ENCODE results near the gene CYLD. TPM values are rescaled to one million over a fixed set of nuclear protein-coding genes. Genes with fewer than 3 reads are reported as not detected.

CYLD gene
- total RNA-seq, 1 experiment from 2014 or later, result 21.1 TPM

DNA sequence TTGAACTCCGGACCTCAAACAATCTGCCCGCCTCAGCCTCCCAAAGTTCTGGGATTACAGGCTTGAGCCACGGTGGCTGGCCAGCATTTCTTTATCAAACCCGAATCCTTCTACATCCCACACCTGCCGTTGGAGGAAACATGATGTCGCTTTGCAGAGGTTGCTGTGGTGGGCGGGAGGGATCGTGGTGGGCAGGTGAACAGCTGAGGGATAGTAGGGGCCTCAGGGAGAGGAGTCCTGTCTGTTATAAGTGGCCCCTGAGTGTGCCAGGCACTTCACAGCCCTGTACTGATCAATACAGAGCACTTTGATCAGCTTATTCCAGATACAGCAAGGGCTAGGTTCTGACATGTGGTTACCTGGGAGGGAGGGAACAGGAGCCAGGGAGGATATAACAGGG, 76.5 kb downstream of the CYLD start:
- no peak for DNase-seq (ENCODE audit: low read depth)

DNA sequence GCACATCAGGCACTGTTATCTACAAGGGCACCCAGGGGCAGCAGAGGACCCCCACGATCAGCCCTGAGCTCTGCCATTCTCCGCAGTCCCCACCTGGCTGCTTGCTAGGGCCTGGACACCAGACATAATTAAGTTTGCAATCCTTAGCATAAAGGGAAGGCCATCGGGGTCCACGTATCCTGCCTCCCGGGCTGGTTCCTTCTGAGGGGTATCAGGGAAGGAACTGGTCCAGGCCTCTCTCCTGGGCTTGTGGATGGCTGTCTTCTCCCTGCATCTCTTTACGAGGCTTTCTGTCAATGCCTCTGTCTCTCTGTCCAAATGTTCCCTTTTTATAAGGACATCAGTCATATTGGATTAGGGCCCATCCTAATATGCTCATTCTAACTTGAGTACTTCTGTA, 77.8 kb downstream of the CYLD start:
- DNase-seq (ENCODE audit: low read depth), result no peak

DNA sequence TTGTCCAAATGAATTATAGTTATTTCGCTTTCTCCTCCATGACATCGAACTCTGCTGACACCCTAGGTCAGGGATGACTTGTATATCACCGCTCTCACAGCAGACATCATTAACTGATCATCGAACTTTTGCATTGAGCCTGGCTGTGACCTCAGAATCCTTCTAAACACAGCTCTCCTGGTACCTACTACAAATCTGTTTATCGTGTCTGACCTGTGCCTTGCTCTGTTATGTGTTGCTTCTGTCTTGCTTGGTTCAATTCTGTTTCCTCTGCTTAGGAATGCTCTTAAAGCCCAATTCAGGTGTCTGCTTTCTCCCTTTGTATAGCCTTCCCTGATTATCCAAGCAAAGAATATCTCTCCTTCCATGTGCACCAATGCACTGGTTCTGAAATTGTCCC, 78.3 kb downstream of the CYLD start:
- no peak for DNase-seq (ENCODE audit: low read depth)

DNA sequence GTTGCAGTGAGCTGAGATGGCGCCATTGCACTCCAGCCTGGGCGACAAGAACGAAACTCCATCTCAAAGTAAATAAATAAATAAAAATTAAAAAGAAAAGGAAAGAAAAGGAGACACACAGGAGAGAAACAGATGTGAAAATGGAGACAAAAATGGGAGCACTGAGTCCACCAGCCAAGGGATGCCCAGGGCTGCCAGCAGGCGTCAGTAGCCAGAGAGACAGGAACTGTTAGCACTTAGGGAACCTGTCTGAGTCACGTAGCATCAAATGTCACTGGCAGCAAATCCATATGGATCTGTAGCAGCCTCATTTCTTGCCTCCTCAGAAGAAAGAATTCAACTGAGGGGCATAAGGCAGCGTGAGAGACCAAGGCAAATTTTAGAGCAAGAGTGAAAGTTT, 79.7 kb downstream of the CYLD start:
- DNase-seq (ENCODE audit: low read depth), result peak; percentile 65

DNA sequence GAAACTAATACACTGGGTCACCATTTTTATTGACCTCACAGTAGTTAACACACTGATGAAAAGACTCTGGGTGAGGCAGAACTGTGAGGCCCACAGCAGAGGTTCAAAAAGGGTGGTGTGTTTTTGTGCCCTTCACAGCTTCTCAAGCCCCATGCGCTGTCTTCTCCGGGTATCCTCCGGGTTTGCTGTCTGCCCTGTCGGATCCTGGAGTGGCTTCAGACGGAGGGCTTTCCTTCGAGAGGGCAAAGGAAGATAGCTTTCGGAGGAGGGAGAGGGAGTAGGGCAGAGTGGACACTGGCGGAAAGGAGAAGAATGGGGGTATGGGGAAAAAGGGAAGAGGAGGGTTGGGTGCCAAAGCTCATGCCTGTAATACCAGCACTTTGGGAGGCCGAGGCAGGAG, 80.8 kb downstream of the CYLD start:
- no peak for DNase-seq (ENCODE audit: low read depth)

DNA sequence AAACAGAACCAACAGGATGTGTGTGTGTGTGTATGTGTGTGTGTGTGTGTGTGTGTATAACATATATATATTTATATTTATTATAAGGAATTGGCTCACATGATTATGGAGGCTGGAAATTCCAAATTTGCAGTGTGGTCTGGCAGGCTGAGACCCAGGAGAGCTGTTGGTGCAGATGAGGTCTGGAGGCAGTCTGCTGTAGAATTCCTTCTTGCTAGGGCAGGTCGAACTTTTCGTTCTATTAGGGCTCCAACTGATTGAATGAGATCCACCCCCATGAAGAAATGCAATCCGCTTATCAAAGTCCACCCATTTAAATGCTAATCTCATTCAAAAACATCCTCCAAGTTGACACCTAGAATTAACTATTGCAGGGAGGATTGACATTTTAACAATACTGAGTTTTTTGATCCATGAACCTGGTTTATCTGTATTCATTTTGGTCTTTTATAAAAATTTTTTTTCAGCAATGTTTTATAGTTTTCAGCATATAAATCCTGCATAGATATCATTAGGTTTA, 85.0 kb downstream of the CYLD start:
- no peak for DNase-seq (ENCODE audit: low read depth)

DNA sequence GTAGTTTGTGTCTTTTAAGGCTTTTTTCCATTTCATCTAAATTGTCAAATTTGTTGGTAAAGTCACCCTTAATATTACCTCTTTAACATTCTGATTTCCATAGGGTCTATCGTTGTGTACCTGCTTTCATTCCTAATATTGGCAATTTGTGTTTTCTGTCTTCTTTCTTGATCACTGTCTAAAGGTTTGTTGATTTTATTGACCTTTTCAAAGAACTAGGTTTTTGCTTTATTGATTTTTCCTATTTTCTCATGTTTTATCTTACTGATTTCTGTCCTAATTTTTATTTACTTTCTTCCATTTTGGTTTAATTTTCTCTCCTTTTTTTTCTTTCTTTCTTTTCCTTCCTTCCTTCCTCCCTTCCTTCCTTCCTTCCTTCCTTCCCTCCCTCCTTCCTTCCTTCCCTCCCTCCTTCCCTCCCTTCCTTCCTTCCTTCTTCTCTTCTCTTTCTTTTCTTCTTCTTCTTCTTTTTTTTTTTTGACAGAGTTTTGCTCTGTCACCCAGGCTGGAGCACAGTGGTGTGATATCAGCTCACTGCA, 86.3 kb downstream of the CYLD start:
- DNase-seq (ENCODE audit: low read depth), result no peak

DNA sequence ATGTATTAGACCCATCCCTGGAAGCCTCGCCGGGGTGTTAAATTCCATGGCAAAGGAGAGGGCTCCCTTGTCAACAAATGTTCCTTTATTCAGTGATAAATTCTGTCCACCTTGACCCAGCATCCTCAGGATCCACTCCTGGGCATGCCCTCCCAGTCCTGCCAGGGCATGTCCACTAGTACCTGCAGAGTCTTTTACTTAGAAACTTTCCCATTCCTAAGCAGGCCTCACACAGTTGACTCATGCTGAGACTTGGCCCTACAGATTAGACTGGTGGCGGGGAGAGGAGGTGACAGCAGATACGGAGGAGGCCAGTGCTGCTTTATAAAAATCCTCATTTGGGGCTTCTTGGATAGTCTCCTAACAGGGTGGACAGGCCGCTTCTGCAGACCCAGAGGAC, 88.8 kb downstream of the CYLD start:
- no peak for DNase-seq (ENCODE audit: low read depth)

DNA sequence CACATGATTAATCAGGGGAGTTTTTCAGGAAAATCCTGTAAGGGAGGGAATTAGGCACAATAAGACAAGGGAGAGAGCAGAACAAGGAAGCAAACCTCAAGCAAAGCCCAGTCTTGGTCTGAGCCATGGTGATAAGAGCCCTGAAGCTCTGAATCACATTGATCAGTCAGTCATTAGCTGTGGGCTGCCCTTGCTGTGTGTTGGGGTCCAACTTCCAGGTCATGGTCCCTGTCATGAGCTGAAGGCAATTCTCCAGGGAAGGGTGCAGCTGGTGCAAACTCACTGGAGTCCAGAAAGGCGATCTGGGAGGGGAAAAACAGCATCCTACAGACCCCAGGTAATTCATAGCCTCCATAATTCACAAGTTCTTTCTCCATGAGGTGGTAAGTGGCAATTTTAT, 89.9 kb downstream of the CYLD start:
- DNase-seq (ENCODE audit: low read depth), result no peak

DNA sequence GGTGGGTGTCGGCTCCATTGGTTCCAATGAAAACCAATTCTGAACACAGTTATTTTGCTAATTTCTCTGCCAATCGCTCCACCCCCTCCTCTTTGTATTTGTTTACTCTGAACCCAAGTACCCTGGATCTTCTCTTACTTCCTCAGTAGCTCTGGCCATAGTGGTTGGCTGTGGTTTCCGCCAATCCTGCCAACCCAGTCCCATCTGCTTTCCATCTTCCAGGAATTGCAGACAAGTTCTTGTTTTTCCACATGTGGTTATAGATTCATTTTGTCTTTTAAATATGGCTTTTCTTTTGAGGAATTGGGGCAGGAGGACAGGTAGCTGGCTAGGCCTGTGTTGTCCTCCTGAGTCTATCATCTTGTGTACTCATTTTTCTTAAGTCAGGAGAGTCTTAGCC, 92.0 kb downstream of the CYLD start:
- no peak for DNase-seq (ENCODE audit: low read depth)

DNA sequence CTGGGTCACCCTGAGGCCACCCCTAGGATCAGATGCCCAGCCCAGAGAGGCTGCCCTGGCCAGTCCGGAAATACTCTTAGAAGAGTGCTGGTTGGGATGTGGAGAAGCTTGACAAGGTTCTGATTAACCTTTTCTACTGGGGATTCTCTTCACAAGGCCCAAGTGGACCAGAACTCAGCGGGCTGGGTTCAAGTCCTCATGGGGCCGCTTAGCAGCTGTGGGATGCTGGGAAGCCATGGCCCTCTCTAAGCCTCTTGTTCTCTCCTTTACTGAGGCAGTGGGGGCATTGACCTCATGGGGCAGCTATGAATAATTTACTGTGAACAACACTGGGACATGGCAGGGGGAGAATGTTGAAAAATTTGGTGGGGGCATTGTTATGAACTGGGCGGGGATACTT, 92.8 kb downstream of the CYLD start:
- DNase-seq (ENCODE audit: low read depth), result no peak

DNA sequence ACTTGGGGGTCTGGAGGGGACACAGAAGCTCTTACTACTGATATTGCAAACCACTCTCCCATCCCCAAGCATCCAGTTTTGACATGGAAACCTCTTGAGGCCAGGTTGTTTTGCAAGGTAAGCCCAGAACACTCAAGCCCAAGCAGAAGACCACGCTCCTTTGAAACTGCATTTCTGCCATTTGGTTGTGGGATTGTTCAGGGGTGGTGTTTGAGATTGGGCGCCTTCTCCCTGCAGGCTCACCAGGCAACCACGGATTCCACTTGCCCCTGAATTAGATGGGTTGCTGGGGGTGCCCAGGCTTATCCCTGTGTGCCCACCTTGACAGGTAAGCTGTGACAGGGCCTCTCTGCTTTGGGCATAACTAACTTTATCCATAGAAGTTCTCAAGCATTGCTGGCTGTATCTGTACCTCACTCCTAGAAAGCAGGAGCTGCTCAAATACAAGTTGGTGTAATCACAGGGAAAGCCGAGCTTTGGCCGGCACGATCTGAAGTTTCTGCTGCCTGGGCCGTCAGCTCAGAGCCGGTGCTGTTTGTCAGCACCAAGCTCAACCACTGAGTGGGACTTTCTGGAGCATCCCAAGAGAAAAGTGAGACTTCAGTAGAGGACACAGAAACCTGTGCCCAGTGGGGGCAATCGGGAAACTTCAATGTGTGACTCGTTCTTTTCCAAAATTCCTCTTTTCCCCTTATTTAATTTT, 93.6 kb downstream of the CYLD start:
- DNase-seq (ENCODE audit: low read depth), result no peak

DNA sequence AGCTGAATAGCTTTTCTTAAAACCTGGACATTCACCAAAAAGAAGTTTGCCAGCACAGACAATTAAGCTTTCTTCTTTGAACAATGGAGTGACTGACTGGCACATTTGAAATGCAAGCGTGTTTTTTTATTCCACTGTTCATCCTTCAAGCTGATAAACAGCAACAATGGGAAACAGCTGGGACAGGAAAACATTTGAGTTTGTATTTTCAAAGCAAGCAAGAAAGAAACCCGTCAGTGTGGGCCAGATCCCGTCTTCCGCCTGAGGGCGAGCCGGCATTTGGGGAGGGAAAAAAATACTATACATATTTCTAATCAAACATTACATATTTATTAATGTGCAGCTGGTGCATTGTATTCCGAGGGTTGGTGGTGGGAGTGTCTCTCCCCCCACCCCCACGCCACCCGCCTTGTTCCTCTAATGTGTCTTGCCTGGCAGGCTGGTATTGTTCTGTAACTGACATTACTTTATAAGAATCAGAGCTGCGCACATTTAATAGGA, 94.3 kb downstream of the CYLD start:
- no peak for DNase-seq (ENCODE audit: low read depth)

DNA sequence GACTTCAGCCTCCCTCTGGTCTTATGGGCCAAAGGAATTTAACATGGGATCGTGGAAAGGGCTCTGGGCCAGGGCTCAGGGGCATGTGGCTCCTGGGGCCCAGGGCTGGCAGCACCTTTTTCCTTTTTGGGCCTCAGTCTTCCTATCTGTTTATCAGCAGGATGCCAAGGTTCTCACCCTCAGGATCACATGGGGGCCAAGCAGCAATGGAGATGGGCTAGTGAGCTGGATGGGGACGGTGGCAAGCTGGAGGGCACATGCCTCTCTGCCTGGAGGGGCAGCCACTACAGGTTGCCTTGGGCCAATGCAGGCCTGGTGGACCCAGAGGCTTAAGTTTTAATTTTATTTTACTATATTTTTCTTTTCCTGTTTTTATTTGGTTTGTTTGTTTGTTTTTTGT, 95.4 kb downstream of the CYLD start:
- DNase-seq (ENCODE audit: low read depth), result no peak

DNA sequence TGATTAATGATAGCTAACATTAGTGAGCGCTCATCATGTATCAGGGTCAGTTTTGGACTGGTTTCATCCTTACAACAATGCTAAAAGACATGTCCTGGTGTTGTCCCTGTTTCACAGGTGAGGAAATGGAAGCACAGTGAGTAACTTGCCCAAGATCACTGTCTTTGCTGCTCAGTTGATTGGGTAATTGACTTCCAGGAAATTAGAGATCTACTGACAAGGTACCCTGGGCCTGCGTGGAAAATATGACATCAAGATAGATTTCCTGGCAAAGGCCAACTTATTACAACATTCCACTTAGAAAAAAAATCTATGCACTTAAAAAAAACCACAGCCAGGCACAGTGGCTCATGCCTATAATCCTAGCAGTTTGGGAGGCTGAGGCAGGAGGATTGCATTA, 96.3 kb downstream of the CYLD start:
- DNase-seq (ENCODE audit: low read depth), result no peak

DNA sequence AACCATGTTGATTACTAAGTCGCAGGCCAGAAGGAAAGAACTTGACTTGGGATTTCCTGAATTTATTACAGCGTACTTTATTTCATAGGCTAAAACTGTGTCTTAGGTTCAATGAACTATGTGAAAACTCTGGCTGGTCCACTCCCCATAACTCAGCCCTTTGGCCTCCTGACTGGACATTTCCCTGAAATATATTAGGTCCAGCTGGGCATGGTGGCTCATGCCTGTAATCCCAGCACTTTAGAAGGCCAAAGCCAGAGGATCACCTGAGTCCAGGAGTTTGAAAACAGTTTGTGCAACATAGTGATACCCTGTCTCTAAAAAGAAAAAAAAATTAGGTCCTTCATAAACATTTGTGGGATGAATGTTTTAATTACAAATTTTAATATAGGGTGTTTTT, 97.0 kb downstream of the CYLD start:
- no peak for DNase-seq (ENCODE audit: low read depth)

DNA sequence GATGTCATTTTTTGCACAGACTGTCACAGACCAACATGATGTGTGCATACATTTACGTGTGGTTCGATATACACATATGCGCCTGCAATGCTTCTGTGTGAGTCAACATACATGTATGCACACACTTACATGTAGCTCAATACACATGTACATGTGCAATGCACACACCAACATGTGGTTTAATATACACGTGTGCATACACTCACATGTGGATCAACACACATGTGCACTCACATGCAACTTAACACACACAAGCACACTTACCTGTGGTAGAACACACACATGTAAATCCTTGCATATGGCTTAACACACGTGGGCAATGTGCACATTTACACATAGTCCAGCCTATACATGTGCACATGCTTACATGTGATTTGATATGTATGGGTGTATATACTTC, 97.5 kb downstream of the CYLD start:
- no peak for DNase-seq (ENCODE audit: low read depth)

DNA sequence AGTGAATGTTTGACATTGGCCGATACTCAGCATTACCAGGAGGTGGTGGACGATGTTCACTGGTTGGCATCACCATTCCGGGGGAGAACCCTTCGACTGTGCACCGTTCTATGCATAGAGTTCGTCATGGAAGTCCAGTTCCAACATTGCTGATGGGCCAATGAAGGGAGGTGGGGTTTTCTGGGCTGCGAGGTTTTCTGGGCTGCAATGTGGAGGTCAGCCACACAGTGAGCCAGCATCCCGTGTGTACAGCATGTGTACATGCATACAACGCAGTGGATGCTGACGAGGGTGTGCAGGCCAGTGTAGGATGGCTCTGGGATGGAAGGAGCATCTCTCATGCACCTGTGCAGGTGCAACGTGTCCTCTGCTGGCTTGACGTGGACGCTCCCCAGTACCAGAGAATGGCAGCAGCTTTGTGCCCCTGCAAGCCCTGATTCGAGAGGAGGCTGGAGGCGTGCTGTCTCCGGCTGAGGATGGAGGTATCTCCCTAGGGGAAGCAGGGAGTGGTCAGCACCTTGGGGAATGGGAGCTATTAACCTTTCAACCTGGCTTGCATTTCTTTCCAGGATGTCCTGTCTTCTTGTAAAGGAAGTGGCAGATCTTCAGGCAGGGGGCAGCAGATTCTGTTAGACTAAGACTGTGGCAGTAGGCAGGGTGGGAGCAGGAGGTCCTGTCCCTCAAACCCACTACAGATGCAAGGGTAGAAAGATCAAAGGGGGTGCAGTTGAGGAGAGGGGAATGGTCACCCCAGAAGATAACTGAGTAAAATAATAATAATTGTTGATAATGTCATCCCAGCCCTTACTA, 98.2 kb downstream of the CYLD start:
- DNase-seq (ENCODE audit: low read depth), result no peak

DNA sequence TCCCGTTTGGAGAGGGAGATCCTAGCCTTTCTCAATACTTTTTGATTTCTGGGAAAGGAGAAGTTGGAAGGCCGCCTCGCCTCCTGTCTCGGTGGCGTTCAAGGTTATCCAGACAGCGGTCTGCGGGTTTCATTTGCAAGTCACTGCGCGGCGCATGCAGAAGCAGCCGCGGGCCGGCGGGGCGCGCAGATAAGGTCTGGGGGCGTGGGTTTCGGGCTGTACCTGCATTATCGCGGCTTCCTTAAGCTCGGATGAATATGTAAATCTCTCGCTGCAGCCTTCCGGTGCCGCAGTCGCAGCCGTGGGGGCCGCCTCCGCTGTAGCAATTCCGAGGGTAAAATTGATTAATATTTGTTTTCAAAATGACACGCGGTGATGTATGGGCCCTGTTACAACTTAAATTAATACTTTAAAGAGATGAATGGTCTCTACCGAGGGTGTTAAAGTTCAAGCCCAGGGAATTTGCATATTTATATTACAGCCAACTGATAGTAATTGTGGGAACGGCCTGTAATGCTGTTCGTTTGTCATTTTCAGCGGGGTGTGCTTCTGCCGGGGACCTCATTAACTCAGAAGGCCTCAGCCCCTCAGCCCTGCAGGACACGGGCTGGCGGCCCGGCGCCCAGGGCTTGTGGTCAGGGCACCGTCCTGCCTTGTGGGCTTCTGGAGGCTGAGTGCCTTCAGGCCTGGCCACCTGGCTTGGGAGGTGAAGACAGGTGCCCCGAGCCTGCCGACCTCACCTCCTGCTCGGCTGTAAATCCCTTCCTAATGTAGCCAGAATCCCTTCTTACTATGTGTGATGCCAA, 99.4 kb downstream of the CYLD start:
- DNase-seq (ENCODE audit: low read depth), result no peak

DNA sequence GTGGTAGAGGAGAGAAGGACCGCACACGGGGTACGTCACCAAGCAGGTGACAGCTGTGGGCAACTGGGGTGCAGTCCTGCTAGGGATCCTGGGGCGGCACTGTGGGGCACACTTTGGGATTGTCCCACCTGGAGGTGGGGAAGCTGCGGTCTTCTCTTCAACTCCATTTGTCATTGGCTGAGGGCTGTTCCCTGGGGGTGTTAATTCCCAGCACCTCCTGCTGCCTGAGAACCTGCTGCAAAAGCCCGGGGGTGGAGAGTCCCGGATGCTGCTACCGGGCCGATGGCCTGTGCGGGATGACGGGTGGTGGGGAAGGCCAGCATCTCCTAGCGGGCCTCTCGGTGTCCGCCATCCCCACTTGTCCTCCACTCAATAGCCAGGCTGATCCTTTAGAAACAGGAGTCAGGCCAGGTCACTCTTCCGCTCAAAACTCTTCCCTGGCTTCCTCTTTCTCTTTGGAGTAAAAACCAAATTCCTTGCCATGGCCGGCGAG, 100.2 kb downstream of the CYLD start:
- no peak for DNase-seq (ENCODE audit: low read depth)

DNA sequence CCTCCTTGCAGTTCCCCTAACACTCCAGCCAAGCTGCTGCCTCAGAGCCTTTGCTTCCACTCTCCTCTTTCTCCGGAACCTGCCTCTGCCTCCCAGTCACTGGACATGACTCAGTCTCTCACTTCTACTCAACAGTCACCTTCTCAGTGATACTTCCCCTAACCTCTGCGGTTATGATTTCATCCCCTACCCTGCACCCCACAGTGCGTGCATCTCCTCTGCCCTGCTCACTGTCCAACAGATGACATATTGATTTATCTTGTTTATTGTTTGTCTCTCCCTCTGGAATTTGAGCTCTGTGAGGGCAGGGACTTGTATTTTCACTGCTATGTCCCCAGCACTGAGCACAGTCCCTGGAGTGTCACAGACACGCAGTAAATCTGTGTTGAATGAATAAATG, 100.7 kb downstream of the CYLD start:
- DNase-seq (ENCODE audit: low read depth), result peak; percentile 21

DNA sequence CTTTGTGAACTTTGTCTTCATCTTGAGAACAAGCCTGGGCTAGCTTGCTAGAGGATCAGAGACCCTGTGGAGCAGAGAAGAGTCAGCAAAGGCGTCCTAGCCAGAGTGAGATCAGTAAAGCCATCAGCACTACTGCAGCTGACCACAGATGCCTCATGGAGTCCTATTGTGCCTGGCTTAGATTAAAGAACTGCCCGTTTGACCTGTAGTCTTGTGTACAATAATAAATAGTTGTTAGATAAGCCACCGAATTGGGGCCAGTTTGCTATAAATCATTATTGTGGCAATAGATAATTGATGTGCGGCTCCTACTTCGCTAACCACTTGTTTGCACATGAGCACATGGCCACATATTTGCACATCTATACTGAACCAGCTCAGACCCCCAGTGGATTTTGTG, 103.0 kb downstream of the CYLD start:
- DNase-seq (ENCODE audit: low read depth), result no peak
